T-helper 17 cell (primary cell): Measurements from ENCODE around the gene DOK6. TPM values are rescaled to one million over a fixed set of nuclear protein-coding genes. Genes with fewer than 3 reads are reported as not detected.

Experiments used
- ATAC-seq: fragments of 150-1000 bp; cut with Tn5 transposase; 2 replicates; pipeline ENCODE4 v1.10.0; 2021; ENCODE audit warnings: mild to moderate bottlenecking, moderate library complexity
- DNase-seq, 3 donors: peaks; one replicate each; pipeline versions ENCODE4 v3.0.0 to v3.0.0-alpha.2; 2020 to 2021
- H3K9me3 ChIP-seq: one replicate; pipeline ENCODE4 v1.7.0; 2013; ENCODE audit warnings: low read length, mild to moderate bottlenecking; ENCODE audit not compliant: control insufficient read depth, poor library complexity, severe bottlenecking
- H3K27ac Mint-ChIP-seq: one replicate; pipeline ENCODE4 v1.8.0; 2022; ENCODE audit warnings: mild to moderate bottlenecking, moderate library complexity, mixed read lengths
- H3K27me3 Mint-ChIP-seq: one replicate; pipeline ENCODE4 v1.8.0; 2022; ENCODE audit warnings: mixed read lengths
- H3K36me3 Mint-ChIP-seq: one replicate; pipeline ENCODE4 v1.8.0; 2022; ENCODE audit warnings: low read depth, mixed read lengths
- H3K4me1 Mint-ChIP-seq: one replicate; pipeline ENCODE4 v1.8.0; 2022; ENCODE audit warnings: mild to moderate bottlenecking, mixed read lengths
- H3K4me3 Mint-ChIP-seq: one replicate; pipeline ENCODE4 v1.8.0; 2022; ENCODE audit warnings: mild to moderate bottlenecking, moderate library complexity, mixed read lengths
- total RNA-seq, 4 donors: library from RNA in 2 of 4; stranded (reverse) in 2 of 4; gene quantifications; one replicate each; pipeline ENCODE4 v1.2.3 and lab custom pipeline; 2022 to 2026

The DOK6 gene
- total RNA-seq, 2 donors from 2014 or later: 0.05 TPM; not detected in 1

- Mint-ChIP-seq H3K4me1 (peaks cover 3% of the 10 kb centered on the region), H3K4me3 (no peak overlapping the region), H3K27ac (no peak overlapping the region), H3K36me3 (peaks cover 3% of the 10 kb centered on the region), H3K27me3 (peaks cover 11% of the 10 kb centered on the region)
- H3K9me3 ChIP-seq: no peaks in the 10 kb centered on the region
- no peak for ATAC-seq
- DNase-seq: no peak
Observed at GRCh38 chr18:69480460-69480859, 79.8 kb downstream of the DOK6 start.

GRCh38 chr18:69483574-69483973 lies 82.9 kb downstream of the DOK6 start:
- no peaks in the 10 kb centered on the region for H3K9me3 ChIP-seq
- Mint-ChIP-seq H3K36me3 (peaks cover 4% of the 10 kb centered on the region), H3K27ac (no peak overlapping the region), H3K4me1 (peaks cover 3% of the 10 kb centered on the region), H3K4me3 (no peak overlapping the region), H3K27me3 (peaks cover 11% of the 10 kb centered on the region)
- DNase-seq (no peak), ATAC-seq (no peak)

- no peak for ATAC-seq
- no peaks in the 10 kb centered on the region for H3K9me3 ChIP-seq
- DNase-seq: no peak
- Mint-ChIP-seq H3K4me3 (no peak overlapping the region), H3K36me3 (peaks cover 4% of the 10 kb centered on the region), H3K27me3 (peaks cover 5% of the 10 kb centered on the region), H3K27ac (no peak overlapping the region), H3K4me1 (peaks cover 3% of the 10 kb centered on the region)
Observed at GRCh38 chr18:69484699-69485396, 84.2 kb downstream of the DOK6 start.

- peaks cover 5% of the 10 kb centered on the region for H3K27me3 Mint-ChIP-seq
- ATAC-seq (no peak), DNase-seq (no peak)
- no peak overlapping the region for H3K4me3 Mint-ChIP-seq
- peaks cover 4% of the 10 kb centered on the region for H3K36me3 Mint-ChIP-seq
- peaks cover 3% of the 10 kb centered on the region for H3K4me1 Mint-ChIP-seq
- no peak overlapping the region for H3K27ac Mint-ChIP-seq
- no peaks in the 10 kb centered on the region for H3K9me3 ChIP-seq
Observed at GRCh38 chr18:69487488-69488394, 87.1 kb downstream of the DOK6 start.

GRCh38 chr18:69490072-69490471 lies 89.4 kb downstream of the DOK6 start:
- H3K4me1 Mint-ChIP-seq: no peaks in the 10 kb centered on the region
- no peaks in the 10 kb centered on the region for H3K27me3 Mint-ChIP-seq

GRCh38 chr18:69490813-69491212 lies 90.1 kb downstream of the DOK6 start:
- Mint-ChIP-seq H3K27ac (no peak overlapping the region), H3K4me1 (no peaks in the 10 kb centered on the region), H3K4me3 (no peak overlapping the region), H3K27me3 (no peaks in the 10 kb centered on the region), H3K36me3 (peaks cover 2% of the 10 kb centered on the region)
- ATAC-seq (no peak), DNase-seq (no peak)
- H3K9me3 ChIP-seq: no peaks in the 10 kb centered on the region

More at GRCh38 chr18:69490072-69490471, 89.4 kb downstream of the DOK6 start:
- no peaks in the 10 kb centered on the region for H3K9me3 ChIP-seq
- ATAC-seq: no peak
- Mint-ChIP-seq H3K36me3 (peaks cover 2% of the 10 kb centered on the region), H3K27ac (no peak overlapping the region), H3K4me3 (no peak overlapping the region)
- DNase-seq: no peak

GRCh38 chr18:69491576-69491975 lies 90.9 kb downstream of the DOK6 start:
- Mint-ChIP-seq H3K36me3 (peaks cover 2% of the 10 kb centered on the region), H3K27me3 (peaks cover 4% of the 10 kb centered on the region), H3K27ac (no peak overlapping the region), H3K4me3 (no peak overlapping the region), H3K4me1 (no peaks in the 10 kb centered on the region)
- no peaks in the 10 kb centered on the region for H3K9me3 ChIP-seq
- DNase-seq (no peak), ATAC-seq (no peak)

- Mint-ChIP-seq H3K36me3 (no peaks in the 10 kb centered on the region), H3K4me1 (no peaks in the 10 kb centered on the region), H3K27me3 (peaks cover 4% of the 10 kb centered on the region), H3K27ac (no peak overlapping the region), H3K4me3 (no peak overlapping the region)
- no peaks in the 10 kb centered on the region for H3K9me3 ChIP-seq
- ATAC-seq (no peak), DNase-seq (no peak)
Observed at GRCh38 chr18:69492861-69493260, 92.2 kb downstream of the DOK6 start.

- DNase-seq: no peak
- no peaks in the 10 kb centered on the region for H3K9me3 ChIP-seq
- Mint-ChIP-seq H3K27ac (no peak overlapping the region), H3K4me3 (no peak overlapping the region), H3K36me3 (no peaks in the 10 kb centered on the region), H3K27me3 (peaks cover 10% of the 10 kb centered on the region), H3K4me1 (no peaks in the 10 kb centered on the region)
- no peak for ATAC-seq
Observed at GRCh38 chr18:69494841-69495240, 94.2 kb downstream of the DOK6 start.

GRCh38 chr18:69495338-69495737 lies 94.7 kb downstream of the DOK6 start:
- no peaks in the 10 kb centered on the region for H3K4me1 Mint-ChIP-seq

GRCh38 chr18:69495841-69496533 lies 95.3 kb downstream of the DOK6 start:
- Mint-ChIP-seq H3K27me3 (peaks cover 12% of the 10 kb centered on the region), H3K4me3 (no peak overlapping the region), H3K27ac (no peak overlapping the region), H3K36me3 (no peaks in the 10 kb centered on the region), H3K4me1 (no peaks in the 10 kb centered on the region)
- H3K9me3 ChIP-seq: no peaks in the 10 kb centered on the region
- DNase-seq: no peak
- no peak for ATAC-seq

More at GRCh38 chr18:69495338-69495737, 94.7 kb downstream of the DOK6 start:
- ATAC-seq (no peak), DNase-seq (no peak)
- Mint-ChIP-seq H3K27ac (no peak overlapping the region), H3K27me3 (peaks cover 12% of the 10 kb centered on the region), H3K36me3 (no peaks in the 10 kb centered on the region), H3K4me3 (no peak overlapping the region)
- H3K9me3 ChIP-seq: no peaks in the 10 kb centered on the region

- Mint-ChIP-seq H3K27me3 (no peaks in the 10 kb centered on the region), H3K36me3 (no peaks in the 10 kb centered on the region), H3K4me1 (no peaks in the 10 kb centered on the region), H3K27ac (no peak overlapping the region), H3K4me3 (no peak overlapping the region)
- ATAC-seq (no peak), DNase-seq (no peak)
- no peaks in the 10 kb centered on the region for H3K9me3 ChIP-seq
Observed at GRCh38 chr18:69518989-69519388, 118.3 kb downstream of the DOK6 start.

GRCh38 chr18:69523582-69523981 lies 122.9 kb downstream of the DOK6 start:
- DNase-seq: no peak
- H3K9me3 ChIP-seq: no peaks in the 10 kb centered on the region
- Mint-ChIP-seq H3K4me3 (no peak overlapping the region), H3K27ac (no peak overlapping the region), H3K27me3 (no peaks in the 10 kb centered on the region), H3K36me3 (no peaks in the 10 kb centered on the region), H3K4me1 (no peaks in the 10 kb centered on the region)
- no peak for ATAC-seq
